Fibroblast of villous mesenchyme (primary cell): ENCODE data around the gene IL12B. TPM values are rescaled to one million over a fixed set of nuclear protein-coding genes. Genes with fewer than 3 reads are reported as not detected.
"Not testable (repeated sequence)": the region's sequence is repeated elsewhere in the genome, so short reads cannot be mapped to it uniquely, and the experiment has no call there.

ENCODE experiments used
- DNase-seq: peaks from one replicate; pipeline ENCODE4 v3.0.0-alpha.2; 2010; ENCODE audit warnings: low read depth
- H3K4me3 ChIP-seq: 2 replicates; pipeline ENCODE4 v1.5.1; 2011; ENCODE audit warnings: low read depth, mild to moderate bottlenecking, low read length
- CTCF ChIP-seq: IDR thresholded peaks from 2 replicates; pipeline ENCODE4 v1.5.1; 2012; ENCODE audit warnings: low read depth, mild to moderate bottlenecking, low read length; ENCODE audit not compliant: insufficient read depth
- small RNA-seq: library from RNA; depleted of rRNA; stranded (forward); fragments of <200 nt; gene quantifications from one replicate; pipeline ENCODE3, GENCODE V24; 2012
- total RNA-seq: library from RNA; depleted of rRNA; stranded (reverse); fragments of >200 nt; gene quantifications from 2 replicates; pipeline ENCODE4 v1.2.3, GENCODE V29; 2012

The IL12B gene
- total RNA-seq, 1 donor: not detected

- no peak for TF ChIP-seq CTCF
- no peak overlapping the region for H3K4me3 ChIP-seq
- DNase-seq: peak; percentile 59
Measured at GRCh38 chr5:159290741-159291140, 39.5 kb downstream of the IL12B start.

- peak; percentile 48 for TF ChIP-seq CTCF
- DNase-seq: peak; percentile 54
- no peak overlapping the region for H3K4me3 ChIP-seq
Measured at GRCh38 chr5:159286420-159287035, 43.8 kb downstream of the IL12B start.

GRCh38 chr5:159274676-159275075 lies 55.6 kb downstream of the IL12B start:
- no peak overlapping the region for H3K4me3 ChIP-seq
- DNase-seq: no peak
- no peak for TF ChIP-seq CTCF

GRCh38 chr5:159273923-159274322 lies 56.4 kb downstream of the IL12B start:
- DNase-seq: no peak
- TF ChIP-seq CTCF: no peak

GRCh38 chr5:159269723-159270122 lies 60.6 kb downstream of the IL12B start:
- no peak for DNase-seq
- H3K4me3 ChIP-seq: no peak overlapping the region
- TF ChIP-seq CTCF: no peak

More at GRCh38 chr5:159273923-159274322, 56.4 kb downstream of the IL12B start:
- no peak overlapping the region for H3K4me3 ChIP-seq

GRCh38 chr5:159266764-159267163 lies 63.5 kb downstream of the IL12B start:
- not testable (repeated sequence) for H3K4me3 ChIP-seq, DNase-seq

Small RNA genes within 50 kb of the gene (small RNA-seq; reads per million reads assigned to genes)
- gene RNU4ATAC2P: not detected

Other genes starting within 250 kb of the IL12B start
- 8.1 and 9.1 TPM in 2 replicates for gene EBF1, start 230.6 kb downstream of the IL12B start, total RNA-seq
- gene RNF145, start 120.9 kb downstream of the IL12B start, total RNA-seq: 52.5 and 84.2 TPM in 2 replicates
- gene UBLCP1, start 67.2 kb downstream of the IL12B start, total RNA-seq: 32.5 and 36.7 TPM in 2 replicates